ENCODE results near the gene SUMF1.

The SUMF1 gene

GRCh38 chr3:4397466-4397865 is 69.6 kb downstream of the SUMF1 start:
- in situ Hi-C loops (cut with MboI; ENCODE audit: low pct_unique_long_range_greater_than_20kb, low sequenced_read_pairs, unreplicated experiment), result no loop called here
- no peak for TF ChIP-seq CTCF (IDR thresholded peaks at IDR 0.05; ENCODE audit: extremely low read depth, insufficient read depth, missing control alignments)
- no peak for DNase-seq (ENCODE audit: low spot score)

GRCh38 chr3:4396542-4396941 is 70.5 kb downstream of the SUMF1 start:
- no peak for TF ChIP-seq CTCF (IDR thresholded peaks at IDR 0.05; ENCODE audit: extremely low read depth, insufficient read depth, missing control alignments)
- in situ Hi-C loops (cut with MboI; ENCODE audit: low pct_unique_long_range_greater_than_20kb, low sequenced_read_pairs, unreplicated experiment), result no loop called here
- DNase-seq (ENCODE audit: low spot score), result no peak

- DNase-seq (ENCODE audit: low spot score), result no peak
- in situ Hi-C loops (cut with MboI; ENCODE audit: low pct_unique_long_range_greater_than_20kb, low sequenced_read_pairs, unreplicated experiment), result no loop called here
- no peak for TF ChIP-seq CTCF (IDR thresholded peaks at IDR 0.05; ENCODE audit: extremely low read depth, insufficient read depth, missing control alignments)
Observed at GRCh38 chr3:4396006-4396405, 71.1 kb downstream of the SUMF1 start.

GRCh38 chr3:4395448-4395847 is 71.6 kb downstream of the SUMF1 start:
- no peak for DNase-seq (ENCODE audit: low spot score)
- no peak for TF ChIP-seq CTCF (IDR thresholded peaks at IDR 0.05; ENCODE audit: extremely low read depth, insufficient read depth, missing control alignments)
- in situ Hi-C loops (cut with MboI; ENCODE audit: low pct_unique_long_range_greater_than_20kb, low sequenced_read_pairs, unreplicated experiment), result no loop called here

- no peak for DNase-seq (ENCODE audit: low spot score)
- TF ChIP-seq CTCF (IDR thresholded peaks at IDR 0.05; ENCODE audit: extremely low read depth, insufficient read depth, missing control alignments), result no peak
- in situ Hi-C loops (cut with MboI; ENCODE audit: low pct_unique_long_range_greater_than_20kb, low sequenced_read_pairs, unreplicated experiment), result no loop called here
Observed at GRCh38 chr3:4394567-4394966, 72.5 kb downstream of the SUMF1 start.

- in situ Hi-C loops (cut with MboI; ENCODE audit: low pct_unique_long_range_greater_than_20kb, low sequenced_read_pairs, unreplicated experiment), result no loop called here
- DNase-seq (ENCODE audit: low spot score), result no peak
Observed at GRCh38 chr3:4394048-4394447, 73.0 kb downstream of the SUMF1 start.

More at GRCh38 chr3:4394048-4394447, 73.0 kb downstream of the SUMF1 start:
- TF ChIP-seq CTCF (IDR thresholded peaks at IDR 0.05; ENCODE audit: extremely low read depth, insufficient read depth, missing control alignments), result no peak

Measured in GM13977 (cell line).